ENCODE measurements around the gene MOAP1. TPM values are rescaled to one million over a fixed set of nuclear protein-coding genes. Genes with fewer than 3 reads are reported as not detected.
"Not testable (repeated sequence)": the region's sequence is repeated elsewhere in the genome, so short reads cannot be mapped to it uniquely, and the experiment has no call there.

MOAP1 gene
- total RNA-seq, result 25.4 and 27.1 TPM in 2 replicates
- long read RNA-seq, transcript MOAP1-201 (3 exons, 2,441 nt), result major isoform, 155 of 178 reads
- long read RNA-seq, transcript MOAP1-202 (2 exons, 2,529 nt), result minor isoform, 11 of 178 reads
- long read RNA-seq, partial matches to known transcripts, result 0 of 178 reads
- long read RNA-seq, other reads (novel, unspliced or antisense), result 12 of 178 reads

DNA sequence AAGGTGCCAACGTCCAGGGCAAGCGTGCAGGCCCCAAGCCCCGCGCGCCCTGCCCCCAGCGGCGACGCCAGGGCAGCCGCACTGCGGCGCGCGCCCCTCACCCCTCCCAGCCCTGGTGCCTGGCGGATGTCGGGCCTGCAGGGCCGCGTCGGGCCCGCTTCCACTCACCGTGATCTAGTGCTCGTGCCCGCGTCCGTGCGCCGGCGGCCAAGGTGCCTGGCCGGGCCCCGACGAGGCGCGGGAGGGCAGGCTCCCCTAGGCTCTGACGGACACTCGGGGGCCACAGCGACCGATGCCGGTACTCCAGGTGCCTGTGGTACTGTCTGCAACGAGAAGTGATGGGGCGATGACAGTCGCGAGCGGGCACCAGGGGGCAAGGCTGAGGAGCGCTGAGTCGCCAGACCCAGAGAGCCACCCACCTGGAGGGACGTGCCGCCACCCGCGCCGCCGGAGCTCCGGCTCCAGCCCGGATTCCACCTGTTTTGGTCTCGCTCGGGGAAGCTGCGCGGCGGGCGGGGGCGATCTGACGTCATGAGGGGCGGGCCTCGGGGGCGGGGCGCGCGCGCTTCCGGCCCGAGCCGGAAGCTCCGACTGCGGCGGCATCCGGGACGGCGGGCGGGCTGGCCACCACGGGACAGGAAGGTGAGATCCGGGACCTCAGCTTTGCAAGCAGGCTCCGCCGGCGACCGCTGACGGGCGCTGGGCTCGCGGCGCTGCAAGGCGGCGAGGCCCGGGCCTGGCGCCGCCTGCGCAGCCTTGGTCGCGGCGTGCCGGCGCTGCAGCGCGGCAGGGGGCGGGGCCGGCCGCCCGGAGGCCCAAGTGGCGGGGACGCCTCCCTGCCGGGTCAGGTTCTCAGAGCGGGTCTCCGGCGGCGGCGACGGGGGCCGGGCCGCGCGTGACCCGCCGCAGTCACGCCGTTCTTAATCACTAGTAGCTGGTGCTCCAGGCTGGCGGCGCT is at the start of gene MOAP1, which contains the start of gene LYSET:
MOAP1 (minus strand) TSS at position 507 of the 958 bp plus-strand sequence. CDS start 655 bp downstream, outside the sequence.
LYSET (plus strand) TSS at position 927 of the 958 bp plus-strand sequence. CDS start 89 bp downstream, outside the sequence.
- Mint-ChIP-seq H3K36me3 (ENCODE audit: unreplicated experiment) (peaks cover 9% of the 10 kb centered on the region), H3K27ac (ENCODE audit: unreplicated experiment) (peak within 1 kb of the TSS; percentile 90), H3K9me3 (ENCODE audit: unreplicated experiment) (no peaks in the 10 kb centered on the region), H3K4me1 (ENCODE audit: unreplicated experiment) (peaks cover 20% of the 10 kb centered on the region), H3K27me3 (ENCODE audit: unreplicated experiment) (no peaks in the 10 kb centered on the region), H3K4me3 (ENCODE audit: unreplicated experiment) (peak within 1 kb of the TSS; percentile 84)
- DNase-seq (ENCODE audit: extremely low spot score, unreplicated experiment), result peak; percentile 95
- TF ChIP-seq, protein P1, sequence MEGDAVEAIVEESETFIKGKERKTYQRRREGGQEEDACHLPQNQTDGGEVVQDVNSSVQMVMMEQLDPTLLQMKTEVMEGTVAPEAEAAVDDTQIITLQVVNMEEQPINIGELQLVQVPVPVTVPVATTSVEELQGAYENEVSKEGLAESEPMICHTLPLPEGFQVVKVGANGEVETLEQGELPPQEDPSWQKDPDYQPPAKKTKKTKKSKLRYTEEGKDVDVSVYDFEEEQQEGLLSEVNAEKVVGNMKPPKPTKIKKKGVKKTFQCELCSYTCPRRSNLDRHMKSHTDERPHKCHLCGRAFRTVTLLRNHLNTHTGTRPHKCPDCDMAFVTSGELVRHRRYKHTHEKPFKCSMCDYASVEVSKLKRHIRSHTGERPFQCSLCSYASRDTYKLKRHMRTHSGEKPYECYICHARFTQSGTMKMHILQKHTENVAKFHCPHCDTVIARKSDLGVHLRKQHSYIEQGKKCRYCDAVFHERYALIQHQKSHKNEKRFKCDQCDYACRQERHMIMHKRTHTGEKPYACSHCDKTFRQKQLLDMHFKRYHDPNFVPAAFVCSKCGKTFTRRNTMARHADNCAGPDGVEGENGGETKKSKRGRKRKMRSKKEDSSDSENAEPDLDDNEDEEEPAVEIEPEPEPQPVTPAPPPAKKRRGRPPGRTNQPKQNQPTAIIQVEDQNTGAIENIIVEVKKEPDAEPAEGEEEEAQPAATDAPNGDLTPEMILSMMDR (IDR thresholded peaks at IDR 0.05), result peak; percentile 42

- not testable (repeated sequence) for H3K36me3 Mint-ChIP-seq (ENCODE audit: unreplicated experiment); H3K27me3 Mint-ChIP-seq (ENCODE audit: unreplicated experiment); H3K9me3 Mint-ChIP-seq (ENCODE audit: unreplicated experiment); DNase-seq (ENCODE audit: extremely low spot score, unreplicated experiment); H3K4me3 Mint-ChIP-seq (ENCODE audit: unreplicated experiment); H3K27ac Mint-ChIP-seq (ENCODE audit: unreplicated experiment); H3K4me1 Mint-ChIP-seq (ENCODE audit: unreplicated experiment)
These were observed 48.4 kb upstream of the MOAP1 start for GRCh38 chr14:93233078-93233477.

GRCh38 chr14:93232159-93232558 is 47.5 kb upstream of the MOAP1 start:
- Mint-ChIP-seq H3K9me3 (ENCODE audit: unreplicated experiment) (no peaks in the 10 kb centered on the region), H3K4me1 (ENCODE audit: unreplicated experiment) (no peaks in the 10 kb centered on the region), H3K36me3 (ENCODE audit: unreplicated experiment) (peaks cover 16% of the 10 kb centered on the region), H3K4me3 (ENCODE audit: unreplicated experiment) (no peak overlapping the region), H3K27me3 (ENCODE audit: unreplicated experiment) (no peaks in the 10 kb centered on the region), H3K27ac (ENCODE audit: unreplicated experiment) (no peak overlapping the region)
- TF ChIP-seq, protein P1 (IDR thresholded peaks at IDR 0.05), result no peak
- no peak for DNase-seq (ENCODE audit: extremely low spot score, unreplicated experiment)

- Mint-ChIP-seq H3K9me3 (ENCODE audit: unreplicated experiment) (no peaks in the 10 kb centered on the region), H3K36me3 (ENCODE audit: unreplicated experiment) (peaks cover 21% of the 10 kb centered on the region), H3K27ac (ENCODE audit: unreplicated experiment) (no peak overlapping the region), H3K27me3 (ENCODE audit: unreplicated experiment) (no peaks in the 10 kb centered on the region), H3K4me1 (ENCODE audit: unreplicated experiment) (no peaks in the 10 kb centered on the region), H3K4me3 (ENCODE audit: unreplicated experiment) (no peak overlapping the region)
- DNase-seq (ENCODE audit: extremely low spot score, unreplicated experiment), result no peak
- TF ChIP-seq, protein P1 (IDR thresholded peaks at IDR 0.05), result no peak
These were observed 46.7 kb upstream of the MOAP1 start for GRCh38 chr14:93231129-93231979.

DNA sequence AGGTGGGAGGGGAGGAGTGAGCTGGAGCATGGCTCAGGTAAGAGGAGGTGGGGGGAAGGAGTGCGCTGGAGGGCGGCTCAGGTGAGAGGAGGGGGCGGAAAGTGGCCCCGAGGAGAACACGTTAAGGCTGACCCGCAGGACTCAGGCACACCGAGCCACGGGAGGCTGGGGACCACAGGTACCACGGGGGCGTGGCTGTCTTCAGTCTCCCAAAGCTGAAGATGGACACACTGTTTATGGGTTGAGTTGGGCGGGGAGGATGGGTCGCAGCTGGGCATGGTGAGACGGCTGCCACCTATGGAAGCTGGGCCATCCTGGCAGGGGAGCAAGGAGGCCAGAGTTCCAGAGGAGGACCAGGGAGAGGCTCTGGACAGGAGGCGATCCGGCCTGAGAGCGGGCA is 45.8 kb upstream of the MOAP1 start:
- Mint-ChIP-seq H3K4me3 (ENCODE audit: unreplicated experiment) (no peak overlapping the region), H3K4me1 (ENCODE audit: unreplicated experiment) (no peaks in the 10 kb centered on the region), H3K27me3 (ENCODE audit: unreplicated experiment) (no peaks in the 10 kb centered on the region), H3K36me3 (ENCODE audit: unreplicated experiment) (peaks cover 25% of the 10 kb centered on the region), H3K9me3 (ENCODE audit: unreplicated experiment) (no peaks in the 10 kb centered on the region), H3K27ac (ENCODE audit: unreplicated experiment) (no peak overlapping the region)
- TF ChIP-seq, protein P1 (IDR thresholded peaks at IDR 0.05), result no peak
- no peak for DNase-seq (ENCODE audit: extremely low spot score, unreplicated experiment)

Data from osteocyte (in vitro differentiated cells).